Measurements from ENCODE around the gene ACTBL2.

DNA sequence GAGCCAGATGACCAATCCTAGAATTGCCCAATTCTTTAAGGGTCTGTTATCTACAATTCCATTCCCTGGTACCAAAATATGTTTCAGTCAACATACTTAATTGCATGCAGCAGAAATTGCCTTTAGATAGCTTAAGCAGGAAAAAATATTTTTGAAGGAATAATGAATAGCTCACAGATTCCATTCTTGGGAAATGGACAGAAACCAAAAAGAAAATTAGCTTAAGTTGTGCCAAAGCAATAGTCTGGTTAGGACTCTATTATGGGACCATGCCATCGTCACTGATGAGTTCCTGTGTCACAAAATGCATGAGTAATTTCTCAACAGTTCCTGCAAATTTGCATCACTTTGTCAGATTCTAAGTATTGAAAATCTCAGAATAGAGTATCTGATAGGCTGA is 12.3 kb downstream of the ACTBL2 start:
- TF ChIP-seq ZNF720 (CRISPR knock-in tag; IDR thresholded peaks at IDR 0.05) (no peak), HNF4G (IDR thresholded peaks at IDR 0.05; ENCODE audit: borderline replicate concordance, low read depth, low read length) (no peak), HNF4G (CRISPR knock-in tag; IDR thresholded peaks at IDR 0.05; ENCODE audit: borderline replicate concordance, low read depth) (no peak)

Measured in HepG2 (cell line).